Small intestine (tissue), 7 donors: ENCODE measurements around the gene ACD. TPM values are rescaled to one million over a fixed set of nuclear protein-coding genes. Genes with fewer than 3 reads are reported as not detected.

Source experiments
- DNase-seq, 2 donors: peaks; one replicate each; pipeline versions ENCODE4 v3.0.0 to v3.0.0-alpha.2; 2013
- FAIRE-seq: peaks from 2 replicates; lab custom pipeline; 2012; peaks lifted over from hg19 to GRCh38; lab: Jason Lieb, UNC
- H3K27ac ChIP-seq, 3 donors: one replicate each; pipeline ENCODE4 v1.5.1; 2013; ENCODE audit warnings: low read length in 2 of 3, mild to moderate bottlenecking in 2 of 3, control low read depth in 1 of 3, inconsistent platforms in 1 of 3, low read depth in 1 of 3, moderate library complexity in 1 of 3
- H3K27me3 ChIP-seq, 3 donors: one replicate each; pipeline ENCODE4 v1.6.1; 2013; ENCODE audit warnings: low read length in 3 of 3, inconsistent platforms in 1 of 3; ENCODE audit not compliant: control insufficient read depth in 3 of 3, insufficient read depth in 3 of 3
- H3K36me3 ChIP-seq, 3 donors: one replicate each; pipeline ENCODE4 v1.6.1; 2013; ENCODE audit warnings: low read length in 3 of 3, inconsistent platforms in 1 of 3, low read depth in 1 of 3, mild to moderate bottlenecking in 1 of 3, moderate library complexity in 1 of 3; ENCODE audit not compliant: control insufficient read depth in 3 of 3, insufficient read depth in 2 of 3
- H3K4me1 ChIP-seq, 3 donors: one replicate each; pipeline ENCODE4 v1.6.1; 2013; ENCODE audit warnings: low read length in 2 of 3, inconsistent platforms in 1 of 3, low read depth in 1 of 3, mild to moderate bottlenecking in 1 of 3, moderate library complexity in 1 of 3; ENCODE audit not compliant: control insufficient read depth in 3 of 3, insufficient read depth in 2 of 3
- H3K4me3 ChIP-seq, 3 donors: one replicate each; pipeline ENCODE4 v1.5.1; 2013; ENCODE audit warnings: low read length in 3 of 3, control low read depth in 1 of 3, inconsistent platforms in 1 of 3, low read depth in 1 of 3, mild to moderate bottlenecking in 1 of 3, moderate library complexity in 1 of 3
- H3K9me3 ChIP-seq, 2 donors: one replicate each; pipeline ENCODE4 v1.6.1; 2013; ENCODE audit warnings: low read depth in 1 of 2, low read length in 1 of 2; ENCODE audit not compliant: control insufficient read depth in 2 of 2, insufficient read depth in 1 of 2
- WGBS, 3 donors: extraction: QIAGEN DNeasy Blood & Tissue Kit; methylation state at CpG; one replicate each; pipeline ENCODE4 v1.1.7; 2013; 5-methylcytosine and 5-hydroxymethylcytosine counted together
- polyA plus RNA-seq, 4 donors: library from polyadenylated mRNA; stranded (reverse) in 3 of 4; unstranded in 1 of 4; fragments of 200-250 nt in 3 of 4; fragments of 120-200 nt in 1 of 4; gene quantifications; one replicate each; pipeline versions ENCODE4 v1.2.1 to v1.2.3, GENCODE V29; 2013
- donor health status: healthy with polysubstance abuse.
- donor health status: control.
- donor health status: control.
- donor health status: Bipolar disorder and iron deficiency.
- donor health status: healthy.

Gene ACD
- polyA plus RNA-seq, 4 donors, result 7.2 to 31.4 (median 13.7) TPM

DNA sequence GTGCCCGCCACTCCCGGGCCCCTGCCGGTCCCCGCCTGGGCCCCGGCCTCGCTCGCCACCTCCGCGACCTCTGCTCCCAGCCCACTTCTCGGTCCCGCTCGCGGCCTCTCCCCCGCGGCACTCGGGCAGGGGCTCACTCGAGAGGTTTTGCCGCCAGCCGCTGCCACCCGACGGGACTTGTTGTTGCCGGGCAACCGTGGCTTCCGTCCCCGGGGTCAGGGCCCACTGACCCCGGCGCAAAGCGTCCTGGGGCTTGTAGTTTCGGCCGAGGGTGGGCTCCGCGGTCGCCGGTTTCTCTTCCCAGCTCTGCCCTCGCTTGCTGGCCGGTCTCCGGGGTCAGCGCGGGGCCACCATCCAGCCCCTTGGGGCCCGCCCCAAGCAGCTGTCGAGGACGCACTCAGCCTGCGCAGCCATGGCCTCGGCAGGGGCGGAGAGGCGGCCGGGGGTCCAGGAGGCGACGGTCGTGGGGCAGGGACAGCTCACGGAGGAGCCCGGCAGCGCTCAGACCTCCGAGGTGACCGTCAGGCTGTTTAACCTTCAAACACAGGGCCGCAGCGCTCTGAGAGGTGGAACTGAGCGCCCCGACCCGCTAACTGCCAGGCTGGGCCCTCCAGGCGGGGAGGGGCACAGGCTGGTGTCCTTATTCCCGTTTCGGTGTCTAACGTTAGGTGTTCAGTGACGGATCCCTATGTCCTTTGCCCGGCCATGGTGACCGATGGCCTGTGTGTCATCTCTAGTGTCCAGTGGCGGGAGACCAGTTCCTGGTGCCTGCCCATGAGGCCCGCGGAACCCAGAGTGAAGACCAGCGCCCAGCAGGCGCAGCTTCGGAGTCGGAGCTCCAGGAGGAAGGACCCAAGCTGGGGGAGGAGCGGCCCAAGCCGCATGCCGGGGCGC lies 6.7 kb upstream of the ACD start, which contains the start of the genes C16orf86 and ENKD1:
Gene C16orf86 (plus strand): TSS at position 256 of the 894 bp plus-strand sequence. CDS start 157 bp downstream, at position 413.
Gene ENKD1 (minus strand): TSS at position 192 of the 894 bp plus-strand sequence. CDS start 308 bp downstream, outside the sequence.
- Histone ChIP-seq H3K4me3 (peak within 1 kb of the TSS; percentile 42 to 71 (median 59)), H3K27me3 (peaks cover 0 to 12% (median 0%) of the 10 kb centered on the region in 3 donors), H3K27ac (peak within 1 kb of the TSS; percentile 2 to 82 (median 46)), H3K9me3 (no peaks in the 10 kb centered on the region), H3K36me3 (peaks cover 0 to 26% (median 0%) of the 10 kb centered on the region in 3 donors), H3K4me1 (peaks cover 0 to 18% (median 0%) of the 10 kb centered on the region in 3 donors)
- FAIRE-seq (no peak), DNase-seq (peak; percentile 75 to 81)
- WGBS, 3 donors, result 7 to 16% (median 15%) methylated on average over 64 to 78 of the region's 78 CpGs

DNA sequence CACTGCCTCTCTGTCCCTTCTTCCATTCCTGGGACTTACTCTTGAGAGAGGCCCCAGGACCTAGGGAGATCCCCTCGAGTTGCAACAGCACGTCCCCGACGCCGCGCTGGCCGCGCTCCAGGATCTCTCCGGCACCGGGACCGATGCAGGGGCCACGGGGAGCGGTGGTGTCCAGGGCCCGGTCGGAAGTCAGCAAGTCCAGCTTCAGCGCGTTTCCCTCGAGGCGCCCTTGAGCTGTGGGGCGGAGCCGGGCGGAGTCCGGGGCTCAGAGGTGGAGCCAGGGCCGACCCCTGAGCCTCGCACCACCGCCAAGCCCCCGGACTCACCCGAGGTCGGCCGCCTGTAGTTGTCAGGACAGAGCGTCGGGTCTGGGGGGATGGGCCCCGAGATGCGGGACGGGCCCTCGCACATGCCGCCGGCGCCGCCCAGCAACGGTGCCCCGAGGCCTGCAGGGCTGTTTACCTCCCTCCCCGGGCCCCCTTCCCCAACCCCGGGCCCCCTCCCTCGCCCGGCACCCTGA lies 6.0 kb upstream of the ACD start:
- no peak overlapping the region for H3K27ac ChIP-seq
- peak in 1 of 2 donors; percentile 55 for DNase-seq
- peaks cover 0 to 23% (median 0%) of the 10 kb centered on the region in 3 donors for H3K4me1 ChIP-seq
- WGBS, 3 donors, result 1 to 2% (median 1%) methylated on average over 23 to 46 of the region's 46 CpGs
- peak overlapping the region; percentile 42 to 71 (median 59) for H3K4me3 ChIP-seq
- no peaks in the 10 kb centered on the region for H3K9me3 ChIP-seq
- peaks cover 0 to 26% (median 0%) of the 10 kb centered on the region in 3 donors for H3K36me3 ChIP-seq
- FAIRE-seq, result no peak
- peaks cover 0 to 12% (median 0%) of the 10 kb centered on the region in 3 donors for H3K27me3 ChIP-seq

DNA sequence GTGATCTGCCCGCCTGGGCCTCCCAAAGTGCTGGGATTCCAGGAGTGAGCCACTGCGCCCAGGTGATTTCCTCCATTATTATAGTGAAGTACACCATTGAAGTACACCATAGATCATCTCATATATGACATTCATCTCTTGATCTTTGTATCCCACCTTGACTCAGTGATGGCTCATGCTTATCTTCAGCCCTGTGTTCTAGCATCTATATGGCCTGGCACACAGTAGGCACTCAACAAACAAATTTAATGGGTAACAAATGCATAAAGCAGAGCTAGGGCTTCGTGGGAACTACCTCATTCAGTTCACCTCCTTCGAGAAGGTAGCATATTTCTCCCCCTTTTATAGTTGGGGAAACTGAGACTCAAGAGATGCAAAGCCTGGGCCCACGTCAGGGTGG lies 5.5 kb upstream of the ACD start:
- Histone ChIP-seq H3K4me3 (peak overlapping the region in 2 of 3 donors; percentile 59 to 71), H3K4me1 (peaks cover 0 to 25% (median 0%) of the 10 kb centered on the region in 3 donors), H3K27ac (no peak overlapping the region), H3K36me3 (peaks cover 0 to 26% (median 0%) of the 10 kb centered on the region in 3 donors), H3K27me3 (peaks cover 0 to 10% (median 0%) of the 10 kb centered on the region in 3 donors), H3K9me3 (no peaks in the 10 kb centered on the region)
- FAIRE-seq, result no peak
- no peak for DNase-seq
- 70 to 80% (median 76%) methylated on average over 5 of the region's 5 CpGs for WGBS, 3 donors

DNA sequence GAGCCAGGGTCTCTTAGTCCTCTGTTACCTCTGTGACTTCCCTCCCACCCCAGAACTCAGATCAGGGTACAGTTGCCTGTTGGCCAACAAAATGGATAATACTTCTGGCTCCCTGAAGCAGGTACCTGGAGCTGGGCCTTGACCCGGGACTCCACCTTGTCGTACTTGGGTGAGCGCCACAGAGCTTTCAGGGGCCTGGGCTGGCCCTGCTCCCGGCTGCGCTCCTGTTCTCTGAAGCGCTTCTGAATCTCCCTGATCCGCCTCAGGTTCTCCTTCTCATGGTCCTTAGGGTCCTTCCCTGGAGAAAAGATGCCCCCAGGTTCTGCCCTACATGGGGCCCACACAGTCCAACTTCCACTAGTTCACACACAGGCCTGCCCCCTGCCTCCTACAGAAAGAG lies 4.8 kb upstream of the ACD start:
- peaks cover 0 to 26% (median 0%) of the 10 kb centered on the region in 3 donors for H3K36me3 ChIP-seq
- H3K4me1 ChIP-seq, result peaks cover 0 to 25% (median 0%) of the 10 kb centered on the region in 3 donors
- FAIRE-seq (no peak), DNase-seq (no peak)
- no peaks in the 10 kb centered on the region for H3K9me3 ChIP-seq
- H3K27me3 ChIP-seq, result peaks cover 0 to 6% (median 0%) of the 10 kb centered on the region in 3 donors
- H3K27ac ChIP-seq, result no peak overlapping the region
- 93 to 97% (median 94%) methylated on average over 7 of the region's 7 CpGs for WGBS, 3 donors
- H3K4me3 ChIP-seq, result no peak overlapping the region

DNA sequence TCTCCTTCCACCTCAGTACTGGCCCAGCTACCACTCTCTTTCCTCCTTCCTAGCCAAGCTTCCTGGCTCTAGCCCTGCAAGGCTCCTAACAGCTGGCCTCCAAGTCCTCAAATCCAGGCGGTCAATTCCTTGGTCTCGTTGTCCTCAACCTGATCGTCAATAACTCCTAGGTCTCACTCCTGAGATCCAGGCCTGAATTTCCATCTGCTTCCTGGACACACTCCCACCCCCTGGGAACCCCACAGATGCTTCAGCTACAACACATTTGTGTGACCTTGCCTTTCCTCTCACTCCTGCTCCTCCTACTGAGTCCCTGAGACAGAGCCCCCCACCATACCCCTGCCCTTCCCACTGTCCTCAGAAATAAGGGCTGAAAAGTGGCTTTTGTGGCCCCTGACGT lies 4.2 kb upstream of the ACD start:
- WGBS, 3 donors, result 87 to 90% (median 87%) methylated on average over 4 of the region's 4 CpGs
- DNase-seq, result no peak
- Histone ChIP-seq H3K9me3 (no peaks in the 10 kb centered on the region), H3K27ac (no peak overlapping the region), H3K27me3 (no peaks in the 10 kb centered on the region), H3K4me3 (no peak overlapping the region), H3K36me3 (peaks cover 0 to 26% (median 0%) of the 10 kb centered on the region in 3 donors), H3K4me1 (peaks cover 0 to 27% (median 0%) of the 10 kb centered on the region in 3 donors)
- no peak for FAIRE-seq

DNA sequence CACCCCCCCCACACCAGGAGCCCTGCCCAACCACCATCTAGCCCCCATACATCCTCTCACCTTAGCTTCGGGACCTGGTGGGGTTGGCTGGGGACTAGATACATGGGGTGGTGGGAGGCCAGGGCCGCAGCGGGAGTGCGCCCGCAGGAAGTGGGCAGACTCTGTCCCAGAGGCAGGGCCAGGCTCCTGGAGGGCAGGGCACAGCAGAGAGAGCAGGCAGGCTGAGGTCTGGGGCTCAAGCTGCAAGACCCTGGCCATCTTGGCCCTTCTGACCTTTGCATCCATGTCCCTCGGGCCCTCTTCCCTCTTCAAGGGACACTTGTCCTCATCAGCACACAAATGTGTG lies 3.8 kb upstream of the ACD start:
- no peaks in the 10 kb centered on the region for H3K27me3 ChIP-seq
- peaks cover 0 to 31% (median 0%) of the 10 kb centered on the region in 3 donors for H3K4me1 ChIP-seq
- H3K4me3 ChIP-seq, result no peak overlapping the region
- DNase-seq, result no peak
- FAIRE-seq, result no peak
- peaks cover 0 to 29% (median 0%) of the 10 kb centered on the region in 3 donors for H3K36me3 ChIP-seq
- H3K27ac ChIP-seq, result no peak overlapping the region
- no peaks in the 10 kb centered on the region for H3K9me3 ChIP-seq
- 79 to 94% (median 90%) methylated on average over 6 of the region's 6 CpGs for WGBS, 3 donors

DNA sequence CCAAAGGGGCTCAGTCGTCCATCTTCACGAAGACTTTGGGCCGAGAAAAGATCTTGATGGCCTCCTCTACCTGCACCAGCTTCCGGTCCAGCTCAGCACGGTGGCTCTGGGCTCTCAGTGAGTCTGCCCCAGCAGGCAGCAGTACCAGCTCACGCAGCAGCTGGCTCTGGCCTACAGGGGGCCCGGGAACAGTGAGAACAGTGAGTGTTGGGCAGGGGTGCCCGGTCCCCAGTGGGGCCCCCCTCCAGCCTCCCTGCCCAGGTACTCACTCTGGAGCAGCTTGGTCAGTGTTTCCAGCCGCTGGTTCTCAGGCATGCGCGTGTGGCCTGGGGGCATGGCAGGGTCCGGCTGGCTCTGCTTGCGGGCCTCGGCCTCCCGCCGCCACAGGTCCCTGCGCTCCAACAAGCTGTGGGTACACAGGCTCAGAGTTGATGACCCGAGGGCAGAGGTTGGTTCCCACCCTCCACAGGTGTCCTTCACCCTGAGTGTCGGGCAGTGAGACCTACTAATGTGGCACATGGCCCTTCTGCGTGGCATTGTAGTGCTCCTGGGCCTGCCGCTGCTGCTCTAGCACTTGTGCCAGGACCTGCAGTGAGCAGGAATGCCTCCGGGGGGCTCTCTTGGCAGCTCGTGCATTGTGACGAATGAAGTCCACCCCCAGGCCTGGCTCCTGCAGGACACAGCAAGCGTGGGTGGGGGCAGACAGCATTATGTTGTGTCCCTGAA lies 3.3 kb upstream of the ACD start:
- DNase-seq (no peak), FAIRE-seq (no peak)
- H3K9me3 ChIP-seq, result no peaks in the 10 kb centered on the region
- no peaks in the 10 kb centered on the region for H3K27me3 ChIP-seq
- WGBS, 3 donors, result 81 to 82% (median 81%) methylated on average over 25 of the region's 25 CpGs
- peaks cover 0 to 34% (median 0%) of the 10 kb centered on the region in 3 donors for H3K36me3 ChIP-seq
- H3K4me1 ChIP-seq, result peaks cover 0 to 33% (median 0%) of the 10 kb centered on the region in 3 donors
- no peak overlapping the region for H3K27ac ChIP-seq
- no peak overlapping the region for H3K4me3 ChIP-seq

DNA sequence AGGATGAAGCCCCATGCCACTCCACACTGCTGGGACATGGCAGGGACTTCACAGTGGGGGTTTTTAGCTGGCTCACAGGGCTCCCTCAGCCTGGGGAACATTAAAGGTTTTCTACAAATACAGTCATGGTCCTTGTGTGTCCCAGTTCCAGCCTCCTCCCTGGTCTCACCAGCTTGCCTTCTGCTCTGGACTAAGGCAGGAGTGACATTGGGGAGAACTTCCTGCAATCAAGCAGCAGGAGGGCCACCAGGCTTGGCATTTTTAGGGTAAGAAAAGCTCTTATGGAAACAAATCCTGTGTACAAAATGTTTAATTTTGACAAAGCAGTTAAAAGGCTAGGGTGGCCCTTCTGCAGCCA lies 2.6 kb upstream of the ACD start:
- no peak for FAIRE-seq
- H3K4me1 ChIP-seq, result peaks cover 0 to 28% (median 0%) of the 10 kb centered on the region in 3 donors
- H3K27ac ChIP-seq, result no peak overlapping the region

More for the DNA sequence above, 2.6 kb upstream of the ACD start:
- Histone ChIP-seq H3K4me3 (no peak overlapping the region), H3K36me3 (peaks cover 0 to 41% (median 0%) of the 10 kb centered on the region in 3 donors), H3K27me3 (no peaks in the 10 kb centered on the region), H3K9me3 (no peaks in the 10 kb centered on the region)
- no peak for DNase-seq
